H9 (cell line): ENCODE results near the gene CLCN5. TPM values are rescaled to one million over a fixed set of nuclear protein-coding genes. Genes with fewer than 3 reads are reported as not detected.

ENCODE experiments used
- DNase-seq: peaks from one replicate; pipeline ENCODE4 v3.0.0-alpha.2; 2017
- H2AFZ ChIP-seq: one replicate; pipeline ENCODE4 v1.6.1; 2013; ENCODE audit warnings: mild to moderate bottlenecking, low read length, control low read depth, moderate library complexity
- H2AK5ac ChIP-seq: 2 replicates; pipeline ENCODE4 v1.6.1; 2013; ENCODE audit warnings: low read length, control low read depth, mixed read lengths; ENCODE audit not compliant: insufficient read length
- H2BK120ac ChIP-seq: one replicate; pipeline ENCODE4 v1.6.1; 2013; ENCODE audit warnings: low read depth, mild to moderate bottlenecking, low read length, control low read depth, inconsistent platforms; ENCODE audit not compliant: poor library complexity, severe bottlenecking
- H2BK12ac ChIP-seq: 2 replicates; pipeline ENCODE4 v1.6.1; 2013; ENCODE audit warnings: low read length, control low read depth, mixed read lengths, low read depth; ENCODE audit not compliant: insufficient read length
- H2BK15ac ChIP-seq: 2 replicates; pipeline ENCODE4 v1.6.1; 2013; ENCODE audit warnings: low read depth, low read length, control low read depth
- H2BK20ac ChIP-seq: one replicate; pipeline ENCODE4 v1.6.1; 2013; ENCODE audit warnings: low read depth, mild to moderate bottlenecking, low read length, control low read depth, inconsistent platforms; ENCODE audit not compliant: poor library complexity, severe bottlenecking
- H2BK5ac ChIP-seq: 2 replicates; pipeline ENCODE4 v1.6.1; 2013; ENCODE audit warnings: low read length, control low read depth, mixed read lengths; ENCODE audit not compliant: insufficient read length
- H3K14ac ChIP-seq: 2 replicates; pipeline ENCODE4 v1.6.1; 2013; ENCODE audit warnings: low read length, control low read depth; ENCODE audit not compliant: insufficient read depth
- H3K18ac ChIP-seq: 2 replicates; pipeline ENCODE4 v1.6.1; 2013; ENCODE audit warnings: low read depth, mild to moderate bottlenecking, mixed read lengths, low read length, control low read depth; ENCODE audit not compliant: insufficient read length
- H3K23ac ChIP-seq: 2 replicates; pipeline ENCODE4 v1.6.1; 2013; ENCODE audit warnings: low read length, control low read depth, mixed read lengths, low read depth; ENCODE audit not compliant: insufficient read length
- H3K23me2 ChIP-seq: 2 replicates; pipeline ENCODE4 v1.6.1; 2013; ENCODE audit warnings: low read depth, mild to moderate bottlenecking, mixed read lengths, low read length, control low read depth; ENCODE audit not compliant: insufficient read length, poor library complexity, severe bottlenecking
- H3K27ac ChIP-seq: 2 replicates; pipeline ENCODE4 v1.5.1; 2013; ENCODE audit warnings: low read length, control low read depth, mixed read lengths, low read depth; ENCODE audit not compliant: insufficient read length
- H3K27me3 ChIP-seq: 2 replicates; pipeline ENCODE4 v1.6.1; 2013; ENCODE audit warnings: low read length, control low read depth, inconsistent platforms; ENCODE audit not compliant: insufficient read depth
- H3K4ac ChIP-seq: 2 replicates; pipeline ENCODE4 v1.6.1; 2013; ENCODE audit warnings: low read depth, mild to moderate bottlenecking, control low read depth, inconsistent platforms, low read length, moderate library complexity
- H3K4me1 ChIP-seq: 2 replicates; pipeline ENCODE4 v1.6.1; 2013; ENCODE audit warnings: low read length, control low read depth, inconsistent platforms; ENCODE audit not compliant: insufficient read depth
- H3K4me2 ChIP-seq: 2 replicates; pipeline ENCODE4 v1.6.1; 2013; ENCODE audit warnings: low read length, control low read depth, mixed read lengths; ENCODE audit not compliant: insufficient read length, insufficient read depth
- H3K56ac ChIP-seq: 2 replicates; pipeline ENCODE4 v1.6.1; 2013; ENCODE audit warnings: low read depth, mild to moderate bottlenecking, mixed read lengths, low read length, control low read depth; ENCODE audit not compliant: insufficient read length
- H3K79me1 ChIP-seq: 2 replicates; pipeline ENCODE4 v1.6.1; 2013; ENCODE audit warnings: low read depth, mild to moderate bottlenecking, moderate library complexity, low read length, control low read depth, inconsistent platforms; ENCODE audit not compliant: insufficient read depth, poor library complexity, severe bottlenecking
- H3K79me2 ChIP-seq: 2 replicates; pipeline ENCODE4 v1.6.1; 2013; ENCODE audit warnings: low read length, control low read depth, inconsistent platforms; ENCODE audit not compliant: insufficient read depth
- H3K9ac ChIP-seq: 2 replicates; pipeline ENCODE4 v1.6.1; 2013; ENCODE audit warnings: low read length, control low read depth, mixed read lengths; ENCODE audit not compliant: insufficient read length; ENCODE audit errors: extremely low read depth
- H3K9me3 ChIP-seq: one replicate; pipeline ENCODE4 v1.6.1; 2013; ENCODE audit warnings: low read depth, low read length, inconsistent platforms; ENCODE audit not compliant: control insufficient read depth
- H3T11ph ChIP-seq: one replicate; pipeline ENCODE4 v1.6.1; 2013; ENCODE audit warnings: mild to moderate bottlenecking, low read length, control low read depth, inconsistent platforms
- H4K20me1 ChIP-seq: one replicate; pipeline ENCODE4 v1.6.1; 2013; ENCODE audit not compliant: control insufficient read depth, insufficient read length, insufficient read depth
- H4K5ac ChIP-seq: 2 replicates; pipeline ENCODE4 v1.6.1; 2013; ENCODE audit warnings: low read depth, mild to moderate bottlenecking, mixed read lengths, low read length, control low read depth; ENCODE audit not compliant: insufficient read length
- H4K8ac ChIP-seq: replicated peaks from 2 replicates; pipeline ENCODE4 v1.6.1; 2013; ENCODE audit warnings: low read length, control low read depth, mixed read lengths, low read depth; ENCODE audit not compliant: insufficient read length
- H4K91ac ChIP-seq: 2 replicates; pipeline ENCODE4 v1.6.1; 2013; ENCODE audit warnings: low read depth, mild to moderate bottlenecking, moderate library complexity, mixed read lengths, low read length, control low read depth; ENCODE audit not compliant: insufficient read length
- H3K27ac Mint-ChIP-seq, 3 experiments: 2 replicates in 2 of 3; 3 replicates in 1 of 3; pipeline ENCODE4 v1.8.0; 2020 to 2021; ENCODE audit warnings: mixed read lengths in 3 of 3, mild to moderate bottlenecking in 1 of 3, moderate library complexity in 1 of 3
- H3K27me3 Mint-ChIP-seq: 2 replicates; pipeline ENCODE4 v1.8.0; 2021; ENCODE audit warnings: low read depth, mild to moderate bottlenecking, moderate library complexity, mixed read lengths
- H3K36me3 Mint-ChIP-seq, 3 experiments: 2 replicates in 2 of 3; 3 replicates in 1 of 3; pipeline ENCODE4 v1.8.0; 2020 to 2021; ENCODE audit warnings: low read depth in 3 of 3, mixed read lengths in 3 of 3; ENCODE audit not compliant: insufficient read depth in 1 of 3
- H3K4me1 Mint-ChIP-seq, 2 experiments: 2 replicates each; pipeline ENCODE4 v1.8.0; 2020; ENCODE audit warnings: mixed read lengths in 2 of 2
- H3K4me3 Mint-ChIP-seq, 2 experiments: 2 replicates in 1 of 2; 3 replicates in 1 of 2; pipeline ENCODE4 v1.8.0; 2020 to 2021; ENCODE audit warnings: mild to moderate bottlenecking in 2 of 2, mixed read lengths in 2 of 2, moderate library complexity in 1 of 2
- H3K9me3 Mint-ChIP-seq, 2 experiments: 2 replicates in 1 of 2; 3 replicates in 1 of 2; pipeline ENCODE4 v1.8.0; 2020; ENCODE audit warnings: mild to moderate bottlenecking in 2 of 2, mixed read lengths in 2 of 2, moderate library complexity in 1 of 2
- WGBS: extraction: QIAGEN DNeasy Blood & Tissue Kit; methylation state at CpG from one replicate; pipeline ENCODE4 v1.1.7; 2013; ENCODE audit warnings: missing lambda C conversion rate, low lambda C conversion rate, mixed read lengths; ENCODE audit not compliant: insufficient read length; ENCODE audit errors: extremely low coverage; 5-methylcytosine and 5-hydroxymethylcytosine counted together
- total RNA-seq: library from RNA; stranded (reverse); gene quantifications from 2 replicates; pipeline ENCODE4 v1.2.1, GENCODE V29; 2021
- TF ChIP-seq, protein P1 (sequence below): fragments of 200-600 bp; sonication (generic); conservative IDR thresholded peaks from 3 replicates; pipeline ENCODE4 v1.8.0; 2021; ENCODE audit warnings: antibody characterized with exemption, mild to moderate bottlenecking

CLCN5 gene
- total RNA-seq, 1 experiment from 2014 or later, result 5.9 TPM

DNA sequence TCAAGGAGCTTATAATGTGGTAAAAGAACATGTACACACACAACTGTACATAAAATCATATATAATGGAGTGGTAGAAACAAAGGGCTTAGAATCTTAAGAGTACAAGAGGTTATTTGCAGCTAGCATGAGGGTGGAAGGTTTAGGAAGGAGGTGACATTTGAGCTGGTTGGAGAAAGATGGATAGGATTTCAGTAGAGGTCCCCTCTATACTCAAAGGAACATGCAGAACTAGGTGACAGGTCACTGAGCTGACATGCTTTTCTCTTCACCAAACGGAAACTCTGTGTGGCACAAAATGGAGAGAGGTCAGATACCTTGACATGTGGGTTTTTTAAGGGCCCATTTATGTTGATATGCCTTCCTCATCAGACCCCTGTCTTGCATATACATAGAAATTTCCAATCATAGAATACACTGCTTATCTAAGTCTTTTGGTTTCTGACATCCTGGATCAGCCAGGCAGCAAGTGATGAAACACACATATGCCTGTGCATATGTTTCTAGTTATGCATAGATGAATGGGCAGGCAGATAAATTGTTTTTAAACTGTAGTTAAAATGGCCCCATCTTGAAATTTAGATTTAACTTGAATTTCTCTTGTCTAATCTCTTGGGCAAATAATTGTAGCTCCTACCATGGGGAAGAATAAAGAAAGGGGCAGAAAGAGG, 29.3 kb downstream of the CLCN5 start:
- no peak overlapping the region for H2BK12ac ChIP-seq
- H2BK120ac ChIP-seq, result no peak overlapping the region
- H4K91ac ChIP-seq, result no peak overlapping the region
- no peak overlapping the region for H2AK5ac ChIP-seq
- H4K20me1 ChIP-seq, result no peaks in the 10 kb centered on the region
- H3K4me1 ChIP-seq, result no peaks in the 10 kb centered on the region
- H3K9me3 Mint-ChIP-seq, result peaks cover 63 to 65% of the 10 kb centered on the region in 2 experiments
- no peak overlapping the region for H4K5ac ChIP-seq
- H2BK20ac ChIP-seq, result no peak overlapping the region
- H3K9me3 ChIP-seq, result peaks cover 5% of the 10 kb centered on the region
- H3K14ac ChIP-seq, result no peak overlapping the region
- H2AFZ ChIP-seq, result no peak overlapping the region
- no peak overlapping the region for H3K9ac ChIP-seq
- peaks cover 2% of the 10 kb centered on the region; the same call in 1 of the 2 replicates for H3K27me3 Mint-ChIP-seq
- H2BK5ac ChIP-seq, result no peak overlapping the region
- DNase-seq, result no peak
- H3K23ac ChIP-seq, result no peak overlapping the region
- H3T11ph ChIP-seq, result no peak overlapping the region
- H3K18ac ChIP-seq, result no peak overlapping the region
- H4K8ac ChIP-seq, result no peak overlapping the region
- H2BK15ac ChIP-seq, result no peak overlapping the region
- H3K36me3 Mint-ChIP-seq, result peaks cover 0 to 2% (median 0%) of the 10 kb centered on the region in 3 experiments; a peak in 1 of 7 replicates
- H3K56ac ChIP-seq, result no peak overlapping the region
- H3K23me2 ChIP-seq, result no peaks in the 10 kb centered on the region
- TF ChIP-seq, protein P1, sequence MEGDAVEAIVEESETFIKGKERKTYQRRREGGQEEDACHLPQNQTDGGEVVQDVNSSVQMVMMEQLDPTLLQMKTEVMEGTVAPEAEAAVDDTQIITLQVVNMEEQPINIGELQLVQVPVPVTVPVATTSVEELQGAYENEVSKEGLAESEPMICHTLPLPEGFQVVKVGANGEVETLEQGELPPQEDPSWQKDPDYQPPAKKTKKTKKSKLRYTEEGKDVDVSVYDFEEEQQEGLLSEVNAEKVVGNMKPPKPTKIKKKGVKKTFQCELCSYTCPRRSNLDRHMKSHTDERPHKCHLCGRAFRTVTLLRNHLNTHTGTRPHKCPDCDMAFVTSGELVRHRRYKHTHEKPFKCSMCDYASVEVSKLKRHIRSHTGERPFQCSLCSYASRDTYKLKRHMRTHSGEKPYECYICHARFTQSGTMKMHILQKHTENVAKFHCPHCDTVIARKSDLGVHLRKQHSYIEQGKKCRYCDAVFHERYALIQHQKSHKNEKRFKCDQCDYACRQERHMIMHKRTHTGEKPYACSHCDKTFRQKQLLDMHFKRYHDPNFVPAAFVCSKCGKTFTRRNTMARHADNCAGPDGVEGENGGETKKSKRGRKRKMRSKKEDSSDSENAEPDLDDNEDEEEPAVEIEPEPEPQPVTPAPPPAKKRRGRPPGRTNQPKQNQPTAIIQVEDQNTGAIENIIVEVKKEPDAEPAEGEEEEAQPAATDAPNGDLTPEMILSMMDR, result no peak
- H3K4me2 ChIP-seq, result no peak overlapping the region
- no peak overlapping the region for H3K27ac Mint-ChIP-seq
- no peak overlapping the region for H3K27ac ChIP-seq
- H3K27me3 ChIP-seq, result no peaks in the 10 kb centered on the region
- no peaks in the 10 kb centered on the region for H3K79me2 ChIP-seq
- peaks cover 0 to 3% of the 10 kb centered on the region in 2 experiments; a peak in 1 of 4 replicates for H3K4me1 Mint-ChIP-seq
- H3K4me3 Mint-ChIP-seq, result no peak overlapping the region
- WGBS, result no CpG with 5 or more reads among the region's 1 CpG
- no peak overlapping the region for H3K4ac ChIP-seq
- no peaks in the 10 kb centered on the region for H3K79me1 ChIP-seq
